ENCODE measurements around the gene PI16. TPM values are rescaled to one million over a fixed set of nuclear protein-coding genes. Genes with fewer than 3 reads are reported as not detected.

Gene PI16
- total and polyA plus RNA-seq, 2 of the 13 experiments (the other 11 are each of a cell fraction or from before 2014, with no cell fraction given): not detected

GRCh38 chr6:36967757-36968156 lies 13.2 kb downstream of the PI16 start:
- no peak overlapping the region for H3K9ac ChIP-seq (ENCODE audit: insufficient read depth, low read depth, low read length)
- 91% methylated on average over 4 of the region's 4 CpGs for WGBS (ENCODE audit: low lambda C conversion rate)
- intact Hi-C loops (cut with micrococcal nuclease; ENCODE audit: unreplicated experiment): no loop called here
- no TSS peak for BruUV-seq (replicated peaks)
- H3K27ac ChIP-seq (ENCODE audit: extremely low read length, insufficient read depth, low read length): no peak overlapping the region
- H4K20me1 ChIP-seq (ENCODE audit: insufficient read depth, low read length): no peaks in the 10 kb centered on the region
- ChIA-PET POLR2A (no interaction called here), CTCF (ENCODE audit: low intra/inter-chr PET ratio, low total read pairs) (no interaction called here)
- no peak overlapping the region for H3K4me2 ChIP-seq (ENCODE audit: low read depth, low read length)
- no peak overlapping the region for H3K4me3 ChIP-seq (replicated peaks in 1 of 3; ENCODE audit: insufficient read depth in 1 of 3, low read depth in 2 of 3, low read length in 3 of 3)
- H3K27me3 ChIP-seq (ENCODE audit: control insufficient read depth in 1 of 2, insufficient read depth in 2 of 2, low read length in 2 of 2): 0 out of 5 replicates have a peak, but pooled peaks cover 0 to 7% of the 10 kb centered on the region in 2 experiments
- H3K79me2 ChIP-seq (ENCODE audit: insufficient read depth, low read length): no peaks in the 10 kb centered on the region
- no peak overlapping the region for H2AFZ ChIP-seq (ENCODE audit: low read length)
- DNase-seq (ENCODE audit: low spot score) (no peak), ATAC-seq (no peak), FAIRE-seq (no peak)
- H3K36me3 ChIP-seq (replicated peaks in 1 of 2; ENCODE audit: control insufficient read depth in 1 of 2, insufficient read depth in 2 of 2, low read length in 2 of 2): peaks cover 47 to 56% of the 10 kb centered on the region in 2 experiments
- in situ Hi-C loops (cut with HindIII; ENCODE audit: extremely low pct_ligation_motif_present, low pct_unique_long_range_greater_than_20kb): no loop called here
- H3K4me1 ChIP-seq (ENCODE audit: insufficient read depth, low read length): no peaks in the 10 kb centered on the region
- TF ChIP-seq ZEB1 (IDR thresholded peaks at IDR 0.05; ENCODE audit: insufficient replicate concordance, low read depth) (no peak), IKZF1 (IDR thresholded peaks at IDR 0.05) (no peak), HMG20B (CRISPR knock-in tag; conservative IDR thresholded peaks at IDR 0.05) (no peak), LCORL (IDR thresholded peaks at IDR 0.05) (no peak), LCORL (CRISPR knock-in tag; IDR thresholded peaks at IDR 0.05) (no peak), NFAT5 (CRISPR knock-in tag; IDR thresholded peaks at IDR 0.05) (no peak), MTA3 (CRISPR knock-in tag; IDR thresholded peaks at IDR 0.05) (no peak), ZBTB10 (CRISPR knock-in tag; IDR thresholded peaks at IDR 0.05; ENCODE audit: borderline replicate concordance) (no peak), ZBTB20 (CRISPR knock-in tag; IDR thresholded peaks at IDR 0.05; ENCODE audit: borderline replicate concordance, low read depth) (no peak), KLF12 (CRISPR knock-in tag; IDR thresholded peaks at IDR 0.05; ENCODE audit: borderline replicate concordance) (no peak), ZNF3 (CRISPR knock-in tag; IDR thresholded peaks at IDR 0.05) (no peak), SAFB2 (CRISPR knock-in tag; IDR thresholded peaks at IDR 0.05; ENCODE audit: borderline replicate concordance, low read depth) (no peak)
- H3K9me3 ChIP-seq (ENCODE audit: low read length): no peaks in the 10 kb centered on the region

Measured in HepG2 (cell line).